Neural progenitor cell (in vitro differentiated cells): ENCODE data around the gene ELF5. TPM values are rescaled to one million over a fixed set of nuclear protein-coding genes. Genes with fewer than 3 reads are reported as not detected.
A peak's percentile ranks its signal among the peaks of the same experiment; 100 is the strongest.

Source experiments
- DNase-seq: peaks from one replicate; pipeline ENCODE4 v3.0.0-alpha.2; 2016; ENCODE audit warnings: low spot score
- H2AFZ ChIP-seq: fragments of 200-600 bp; sonication (generic); replicated peaks from 2 replicates; pipeline ENCODE4 v1.6.1; 2016; ENCODE audit warnings: antibody characterized with exemption
- H3F3A ChIP-seq: fragments of 200-600 bp; sonication (generic); 2 replicates; pipeline ENCODE4 v1.6.1; 2016; ENCODE audit warnings: antibody characterized with exemption, low read depth
- H3K27ac ChIP-seq: fragments of 200-600 bp; sonication (generic); 2 replicates; pipeline ENCODE4 v1.5.1; 2016; ENCODE audit warnings: mild to moderate bottlenecking
- H3K27me3 ChIP-seq: fragments of 200-600 bp; sonication (generic); 2 replicates; pipeline ENCODE4 v1.6.1; 2016; ENCODE audit warnings: mild to moderate bottlenecking, moderate library complexity
- H3K36me3 ChIP-seq: fragments of 200-600 bp; sonication (generic); 2 replicates; pipeline ENCODE4 v1.5.1; 2016
- H3K4me1 ChIP-seq: fragments of 200-600 bp; sonication (generic); 2 replicates; pipeline ENCODE4 v1.6.1; 2016; ENCODE audit warnings: mixed run types
- H3K4me2 ChIP-seq: fragments of 200-600 bp; sonication (generic); 2 replicates; pipeline ENCODE4 v1.6.1; 2016
- H3K4me3 ChIP-seq: fragments of 200-600 bp; sonication (generic); 2 replicates; pipeline ENCODE4 v1.5.1; 2016
- H3K79me2 ChIP-seq: fragments of 200-600 bp; sonication (generic); 2 replicates; pipeline ENCODE4 v1.6.1; 2016; ENCODE audit warnings: low read depth
- H3K9ac ChIP-seq: fragments of 200-600 bp; sonication (generic); 2 replicates; pipeline ENCODE4 v1.6.1; 2016
- H3K9me3 ChIP-seq: fragments of 200-600 bp; sonication (generic); 2 replicates; pipeline ENCODE4 v1.5.1; 2016; ENCODE audit warnings: low read depth
- H4K20me1 ChIP-seq: fragments of 200-600 bp; sonication (generic); 2 replicates; pipeline ENCODE4 v1.6.1; 2016; ENCODE audit warnings: low read depth
- H3K27ac Mint-ChIP-seq: 3 replicates; pipeline ENCODE4 v1.8.0; 2021; ENCODE audit warnings: mixed read lengths
- H3K27me3 Mint-ChIP-seq: 2 replicates; pipeline ENCODE4 v1.8.0; 2022; ENCODE audit warnings: low read depth, mild to moderate bottlenecking, inconsistent platforms, moderate library complexity, mixed read lengths; ENCODE audit not compliant: insufficient read depth
- H3K36me3 Mint-ChIP-seq: 3 replicates; pipeline ENCODE4 v1.8.0; 2021; ENCODE audit warnings: mixed read lengths
- H3K4me1 Mint-ChIP-seq: 3 replicates; pipeline ENCODE4 v1.8.0; 2021; ENCODE audit warnings: mixed read lengths
- H3K4me3 Mint-ChIP-seq: 3 replicates; pipeline ENCODE4 v1.8.0; 2021; ENCODE audit warnings: mild to moderate bottlenecking, moderate library complexity, mixed read lengths
- H3K9me3 Mint-ChIP-seq: 3 replicates; pipeline ENCODE4 v1.8.0; 2020; ENCODE audit warnings: mixed read lengths
- CTCF ChIP-seq: fragments of 200-600 bp; sonication (generic); IDR thresholded peaks from 2 replicates; pipeline ENCODE4 v1.5.1; 2017; ENCODE audit warnings: antibody characterized with exemption, mild to moderate bottlenecking
- EZH2 ChIP-seq: fragments of 200-600 bp; sonication (generic); IDR thresholded peaks from 2 replicates; pipeline ENCODE4 v1.6.1; 2017; ENCODE audit warnings: antibody characterized with exemption, mild to moderate bottlenecking, moderate library complexity
- EZH2phosphoT487 ChIP-seq: fragments of 200-600 bp; sonication (generic); IDR thresholded peaks from 2 replicates; pipeline ENCODE4 v1.6.1; 2017; ENCODE audit warnings: antibody characterized with exemption
- total RNA-seq: library from RNA; depleted of rRNA; stranded (reverse); fragments of >200 nt; gene quantifications from 2 replicates; pipeline ENCODE4 v1.2.3, GENCODE V29; 2015; ENCODE audit warnings: low replicate concordance

ELF5 gene
- total RNA-seq, 1 donor from 2014 or later = not detected

- no peaks in the 10 kb centered on the region for H4K20me1 ChIP-seq
- Mint-ChIP-seq H3K36me3 (no peaks in the 10 kb centered on the region), H3K27me3 (peaks cover 4% of the 10 kb centered on the region), H3K4me3 (no peak overlapping the region), H3K27ac (no peak overlapping the region), H3K9me3 (no peaks in the 10 kb centered on the region), H3K4me1 (peaks cover 7% of the 10 kb centered on the region)
- no peaks in the 10 kb centered on the region for H3K36me3 ChIP-seq
- no peaks in the 10 kb centered on the region for H3K79me2 ChIP-seq
- no peaks in the 10 kb centered on the region for H3K9me3 ChIP-seq
- no peak overlapping the region for H2AFZ ChIP-seq
- H3K27me3 ChIP-seq = no peaks in the 10 kb centered on the region
- no peaks in the 10 kb centered on the region for H3F3A ChIP-seq
- H3K9ac ChIP-seq = no peak overlapping the region
- no peak for DNase-seq
- H3K27ac ChIP-seq = no peak overlapping the region
- H3K4me1 ChIP-seq = peaks cover 9% of the 10 kb centered on the region
- H3K4me3 ChIP-seq = no peak overlapping the region
- TF ChIP-seq EZH2phosphoT487 (no peak), EZH2 (no peak), CTCF (no peak)
- no peak overlapping the region for H3K4me2 ChIP-seq
These were observed 18.3 kb downstream of the ELF5 start for GRCh38 chr11:34495239-34495723.

GRCh38 chr11:34493926-34494595 lies 19.5 kb downstream of the ELF5 start:
- no peaks in the 10 kb centered on the region for H3K9me3 ChIP-seq
- no peak overlapping the region for H3K9ac ChIP-seq
- no peak overlapping the region for H3K4me3 ChIP-seq
- no peak overlapping the region for H3K4me2 ChIP-seq
- H3K27ac Mint-ChIP-seq = peak overlapping the region; percentile 12
- no peak overlapping the region for H2AFZ ChIP-seq
- DNase-seq = no peak
- peaks cover 14% of the 10 kb centered on the region for H3K4me1 ChIP-seq
- H3F3A ChIP-seq = no peaks in the 10 kb centered on the region
- no peaks in the 10 kb centered on the region for H4K20me1 ChIP-seq
- H3K79me2 ChIP-seq = no peaks in the 10 kb centered on the region
- H3K27me3 ChIP-seq = no peaks in the 10 kb centered on the region
- no peaks in the 10 kb centered on the region for H3K36me3 ChIP-seq
- no peaks in the 10 kb centered on the region for H3K36me3 Mint-ChIP-seq
- H3K27me3 Mint-ChIP-seq = peaks cover 4% of the 10 kb centered on the region
- H3K4me1 Mint-ChIP-seq = peaks cover 7% of the 10 kb centered on the region
- H3K4me3 Mint-ChIP-seq = no peak overlapping the region
- H3K27ac ChIP-seq = no peak overlapping the region
- H3K9me3 Mint-ChIP-seq = no peaks in the 10 kb centered on the region
- TF ChIP-seq EZH2 = no peak

- H3K27me3 ChIP-seq = no peaks in the 10 kb centered on the region
- DNase-seq = no peak
- H3K36me3 Mint-ChIP-seq = no peaks in the 10 kb centered on the region
- TF ChIP-seq EZH2phosphoT487 (no peak), CTCF (no peak), EZH2 (no peak)
- H3K4me3 ChIP-seq = no peak overlapping the region
- no peak overlapping the region for H3K27ac ChIP-seq
- no peak overlapping the region for H3K4me2 ChIP-seq
- no peak overlapping the region for H3K27ac Mint-ChIP-seq
- peaks cover 7% of the 10 kb centered on the region for H3K4me1 Mint-ChIP-seq
- H3K9ac ChIP-seq = no peak overlapping the region
- H2AFZ ChIP-seq = no peak overlapping the region
- H4K20me1 ChIP-seq = no peaks in the 10 kb centered on the region
- H3K4me1 ChIP-seq = peaks cover 14% of the 10 kb centered on the region
- no peaks in the 10 kb centered on the region for H3K9me3 ChIP-seq
- H3K27me3 Mint-ChIP-seq = peaks cover 4% of the 10 kb centered on the region
- no peaks in the 10 kb centered on the region for H3K79me2 ChIP-seq
- H3K36me3 ChIP-seq = no peaks in the 10 kb centered on the region
- H3F3A ChIP-seq = no peaks in the 10 kb centered on the region
- H3K4me3 Mint-ChIP-seq = no peak overlapping the region
- no peaks in the 10 kb centered on the region for H3K9me3 Mint-ChIP-seq
These were observed 20.1 kb downstream of the ELF5 start for GRCh38 chr11:34493468-34493867.

- Histone ChIP-seq H3K9me3 (no peaks in the 10 kb centered on the region), H3K27me3 (no peaks in the 10 kb centered on the region), H3K4me2 (no peak overlapping the region), H3K27ac (no peak overlapping the region), H3F3A (no peaks in the 10 kb centered on the region), H3K36me3 (no peaks in the 10 kb centered on the region), H3K79me2 (no peaks in the 10 kb centered on the region), H4K20me1 (no peaks in the 10 kb centered on the region), H3K4me3 (no peak overlapping the region), H2AFZ (peak overlapping the region; percentile 58), H3K9ac (no peak overlapping the region), H3K4me1 (peaks cover 14% of the 10 kb centered on the region)
- Mint-ChIP-seq H3K9me3 (no peaks in the 10 kb centered on the region), H3K4me1 (peaks cover 7% of the 10 kb centered on the region), H3K36me3 (no peaks in the 10 kb centered on the region), H3K27ac (no peak overlapping the region), H3K27me3 (peaks cover 4% of the 10 kb centered on the region), H3K4me3 (no peak overlapping the region)
- DNase-seq = peak; percentile 79
- peak; percentile 85 for TF ChIP-seq CTCF
- no peak for TF ChIP-seq EZH2phosphoT487
These were observed 20.7 kb downstream of the ELF5 start for GRCh38 chr11:34492806-34493414.
